GM19397 (cell line): ENCODE results near the gene TARS1.
"Not testable (repeated sequence)": the region's sequence is repeated elsewhere in the genome, so short reads cannot be mapped to it uniquely, and the experiment has no call there.

Source experiments
- ATAC-seq: cut with Tn5 transposase; IDR thresholded peaks from one replicate; pipeline ENCODE4 v1.9.1; 2021; ENCODE audit warnings: mild to moderate bottlenecking, moderate library complexity; ENCODE audit not compliant: unreplicated experiment

Gene TARS1

GRCh38 chr5:33482335-33482734 is 41.6 kb downstream of the TARS1 start:
- no peak for ATAC-seq

GRCh38 chr5:33487236-33487635 is 46.5 kb downstream of the TARS1 start:
- ATAC-seq, result no peak

GRCh38 chr5:33488558-33489355 is 48.0 kb downstream of the TARS1 start:
- no peak for ATAC-seq

GRCh38 chr5:33489481-33490067 is 48.8 kb downstream of the TARS1 start:
- ATAC-seq, result no peak

- ATAC-seq, result no peak
Measured at GRCh38 chr5:33490071-33490665, 49.4 kb downstream of the TARS1 start.

GRCh38 chr5:33491941-33492340 is 51.2 kb downstream of the TARS1 start:
- ATAC-seq, result no peak

- ATAC-seq, result no peak
Measured at GRCh38 chr5:33494466-33494865, 53.7 kb downstream of the TARS1 start.

- no peak for ATAC-seq
Measured at GRCh38 chr5:33501260-33501659, 60.5 kb downstream of the TARS1 start.

- ATAC-seq, result no peak
Measured at GRCh38 chr5:33501899-33502298, 61.1 kb downstream of the TARS1 start.

GRCh38 chr5:33504570-33504969 is 63.8 kb downstream of the TARS1 start:
- ATAC-seq, result no peak

- no peak for ATAC-seq
Measured at GRCh38 chr5:33507426-33507825, 66.7 kb downstream of the TARS1 start.

- ATAC-seq, result no peak
Measured at GRCh38 chr5:33509036-33509435, 68.3 kb downstream of the TARS1 start.

GRCh38 chr5:33513462-33514185 is 72.9 kb downstream of the TARS1 start:
- no peak for ATAC-seq

- not testable (repeated sequence) for ATAC-seq
Measured at GRCh38 chr5:33515366-33515765, 74.6 kb downstream of the TARS1 start.

GRCh38 chr5:33516421-33516820 is 75.7 kb downstream of the TARS1 start:
- ATAC-seq, result no peak
